Nucleus accumbens (tissue), 56 donors: ENCODE data around the gene NXT1.
A peak's percentile ranks its signal among the peaks of the same experiment; 100 is the strongest.

Source experiments
- DNase-seq, 56 donors: peaks; one replicate each; lab custom pipeline; 2025; lab: John Stamatoyannopoulos, UW

NXT1 gene

DNA sequence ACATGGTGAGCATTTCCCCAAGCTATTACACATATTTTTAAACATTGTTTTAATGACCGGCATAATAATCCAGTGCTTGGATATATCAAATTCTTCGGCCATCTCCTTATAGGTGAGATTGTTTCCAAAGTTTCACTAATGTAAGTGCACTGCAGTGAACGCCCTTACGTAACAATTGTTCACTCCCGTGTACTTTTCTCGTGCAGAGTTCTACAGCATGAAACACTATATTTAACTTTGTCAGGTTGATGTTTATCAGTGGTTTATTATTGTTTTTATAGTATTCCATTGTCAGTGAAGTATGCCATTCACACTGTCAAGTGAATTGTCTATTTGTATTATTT, 7.9 kb downstream of the NXT1 start:
- DNase-seq = no peak

GRCh38 chr20:23358923-23359593, 8.5 kb downstream of the NXT1 start:
- no peak for DNase-seq

GRCh38 chr20:23360531-23360930, 9.9 kb downstream of the NXT1 start:
- DNase-seq = no peak

GRCh38 chr20:23361119-23361475, 10.5 kb downstream of the NXT1 start:
- no peak for DNase-seq

GRCh38 chr20:23361476-23362391, 11.1 kb downstream of the NXT1 start, which contains the start of gene GZF1:
Gene GZF1, plus strand, starts transcription at chr20:23362182. Its CDS starts 2,202 bp downstream, at chr20:23364384.
- peak; percentile 81 to 99 (median 97) for DNase-seq

GRCh38 chr20:23362392-23363256, 12.0 kb downstream of the NXT1 start:
- peak in 18 of 56 donors; percentile 11 to 70 (median 60) for DNase-seq

DNA sequence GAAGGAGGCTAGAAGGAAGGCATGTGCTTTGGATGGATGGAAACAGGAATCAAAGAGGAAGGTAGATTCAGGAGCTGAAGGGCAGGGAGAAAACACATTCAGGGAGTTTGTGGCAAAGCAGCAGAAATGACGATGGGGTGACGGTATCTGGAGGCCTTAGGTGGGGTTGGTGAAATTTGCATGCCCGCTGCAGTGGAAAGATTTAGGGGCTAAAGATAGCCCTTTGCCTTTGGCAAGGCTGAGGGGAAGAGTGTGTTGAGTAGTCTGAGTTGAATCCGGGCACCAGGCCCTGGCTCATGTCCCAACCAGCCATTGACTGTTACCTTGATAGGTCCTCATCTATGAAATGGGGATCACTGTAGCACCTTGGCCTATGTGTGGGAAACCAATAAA, 12.7 kb downstream of the NXT1 start:
- no peak for DNase-seq

DNA sequence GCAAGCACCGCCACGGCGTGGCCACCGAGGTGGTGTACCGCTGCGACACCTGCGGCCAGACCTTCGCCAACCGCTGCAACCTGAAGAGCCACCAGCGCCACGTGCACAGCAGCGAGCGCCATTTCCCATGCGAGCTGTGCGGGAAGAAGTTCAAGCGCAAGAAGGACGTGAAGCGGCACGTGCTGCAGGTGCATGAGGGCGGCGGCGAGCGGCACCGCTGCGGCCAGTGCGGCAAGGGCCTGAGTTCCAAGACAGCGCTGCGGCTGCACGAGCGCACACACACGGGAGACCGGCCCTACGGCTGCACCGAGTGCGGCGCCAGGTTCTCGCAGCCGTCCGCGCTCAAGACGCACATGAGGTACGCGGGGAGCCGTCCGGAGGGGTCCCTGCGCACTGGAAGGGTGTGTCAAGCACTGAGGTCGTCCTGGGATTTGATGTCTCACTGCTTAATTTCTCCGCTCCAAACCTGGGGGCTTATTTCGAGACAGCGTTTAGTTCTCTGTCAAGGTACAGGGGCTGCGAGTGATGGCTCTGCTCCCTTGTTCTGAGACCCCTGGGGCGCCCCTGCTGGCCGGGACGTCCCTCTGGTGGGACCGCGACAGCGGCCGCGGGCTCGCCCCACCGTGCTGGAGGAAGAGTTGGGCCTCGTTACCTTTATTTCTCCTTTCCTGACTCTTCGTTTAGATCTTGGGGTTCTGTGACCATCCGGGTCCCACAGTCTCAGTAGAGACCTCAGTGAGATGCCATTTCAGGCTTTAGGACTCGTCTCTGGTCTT, 15.0 kb downstream of the NXT1 start:
- no peak for DNase-seq

GRCh38 chr20:23366384-23366783, 15.8 kb downstream of the NXT1 start:
- DNase-seq = no peak

DNA sequence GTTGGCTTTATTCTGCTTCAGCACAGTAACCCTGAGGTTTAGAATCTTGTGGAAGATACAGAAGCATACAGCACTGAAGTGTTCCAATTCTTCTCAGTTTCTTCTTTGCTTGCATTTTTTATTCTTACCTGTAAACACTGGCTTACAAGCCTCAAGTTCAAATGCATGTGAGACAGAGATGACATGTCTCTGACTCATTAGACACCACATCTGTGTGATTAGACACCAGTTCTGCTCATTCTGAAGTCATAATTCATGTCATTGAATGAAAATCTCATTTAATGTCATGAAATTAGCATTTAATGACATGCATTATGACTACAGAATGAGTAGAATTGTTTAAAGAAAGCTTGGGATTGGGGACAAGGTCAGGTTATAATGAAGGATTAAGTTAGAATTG, 17.2 kb downstream of the NXT1 start:
- no peak for DNase-seq

GRCh38 chr20:23368316-23369071, 17.9 kb downstream of the NXT1 start:
- no peak for DNase-seq

GRCh38 chr20:23369072-23369823, 18.7 kb downstream of the NXT1 start:
- no peak for DNase-seq

- DNase-seq = no peak
These were observed 19.7 kb downstream of the NXT1 start for GRCh38 chr20:23370274-23370673.

DNA sequence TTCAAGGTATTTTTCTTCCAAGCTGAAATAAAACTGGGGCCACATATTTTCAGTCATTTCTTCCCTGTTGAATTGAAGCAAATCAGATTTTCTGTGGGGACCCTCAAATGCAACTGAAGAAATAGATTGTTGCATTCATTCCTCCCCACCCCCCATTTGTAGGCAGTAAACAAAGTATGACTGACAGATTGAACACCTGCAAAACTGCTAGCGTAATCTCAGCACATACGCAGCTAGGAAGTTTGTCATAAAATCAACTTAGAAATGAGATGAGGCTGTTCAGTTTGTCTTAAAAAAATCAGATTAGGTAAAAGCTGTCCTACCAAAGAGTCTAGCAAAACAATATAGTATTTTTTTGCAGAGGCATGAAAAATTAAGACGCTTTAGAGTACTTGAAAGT, 20.3 kb downstream of the NXT1 start:
- no peak for DNase-seq

DNA sequence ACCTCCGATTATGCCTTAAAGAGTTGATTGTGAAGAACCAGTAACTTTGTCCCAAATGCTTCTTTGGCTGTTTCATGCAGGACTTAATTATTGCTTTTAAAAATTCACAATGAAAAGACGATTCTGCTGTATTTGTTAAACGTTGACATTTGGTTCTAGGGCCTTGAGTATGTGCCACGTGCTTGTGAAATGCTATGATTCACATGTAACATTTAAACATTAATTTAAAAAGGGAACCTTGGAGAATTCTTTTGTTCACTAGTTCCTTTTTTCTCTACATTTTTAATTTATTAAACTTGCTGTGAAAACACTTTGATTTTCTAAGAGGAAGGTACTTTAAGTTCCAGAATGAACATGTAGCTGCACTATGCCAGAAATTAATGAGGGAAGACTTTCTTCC, 20.9 kb downstream of the NXT1 start:
- no peak for DNase-seq

- no peak for DNase-seq
These were observed 23.9 kb downstream of the NXT1 start for GRCh38 chr20:23374441-23374840.

DNA sequence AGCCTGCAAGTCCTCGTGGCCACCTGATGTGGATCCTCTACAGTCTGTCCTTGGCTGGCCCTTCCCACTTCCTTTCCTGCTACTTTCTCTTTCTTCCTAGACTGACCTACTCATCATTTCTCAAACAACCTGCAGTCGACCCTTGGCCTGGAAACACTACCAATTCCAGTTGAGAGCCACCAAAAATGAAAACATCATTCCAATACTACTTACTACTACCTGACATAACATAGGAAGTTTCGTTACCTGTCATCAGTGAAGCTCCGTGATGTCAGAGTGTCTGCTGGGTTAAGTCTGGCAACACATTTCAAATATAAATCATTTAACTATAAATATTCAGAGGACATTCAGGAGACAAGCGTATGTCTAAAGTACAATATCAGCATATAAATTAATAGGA, 25.2 kb downstream of the NXT1 start:
- no peak for DNase-seq

DNA sequence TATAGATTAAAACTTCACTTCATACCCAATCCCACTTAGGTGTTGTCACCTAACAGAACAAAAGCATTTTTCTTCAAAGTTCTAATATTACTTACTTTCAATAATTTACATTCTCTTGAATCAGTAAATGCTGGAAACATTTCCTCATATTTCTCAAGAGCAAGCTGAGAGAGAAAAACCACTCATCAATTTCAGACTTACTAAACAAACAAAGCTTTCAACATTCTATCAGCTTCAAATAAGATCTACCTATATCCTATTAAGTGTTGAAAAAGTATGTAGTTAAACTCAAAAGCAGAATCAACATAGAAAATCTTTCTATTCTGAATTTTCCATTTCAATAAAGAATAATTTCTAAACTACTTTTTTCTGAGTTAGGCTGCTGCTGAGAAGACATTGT, 29.2 kb downstream of the NXT1 start:
- no peak for DNase-seq

DNA sequence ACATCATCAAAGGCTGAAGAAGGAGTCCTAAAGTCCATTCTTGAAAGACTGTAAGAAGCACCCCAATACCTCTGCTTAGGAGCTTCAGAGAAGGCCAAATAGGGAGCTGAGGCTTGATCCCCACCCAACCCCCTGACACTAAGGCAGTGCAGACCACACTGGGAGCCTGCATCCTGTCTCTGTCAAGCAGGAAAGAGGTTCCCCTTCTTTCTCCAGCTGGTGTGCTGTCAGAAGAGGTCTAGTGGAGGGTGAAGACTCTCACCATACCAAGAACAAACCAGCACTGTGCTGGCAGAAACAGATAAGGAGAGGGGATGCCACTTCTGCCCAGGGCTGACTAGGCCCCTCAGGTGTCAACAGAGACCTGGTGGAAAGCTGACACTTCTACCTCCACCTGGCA, 31.3 kb downstream of the NXT1 start:
- DNase-seq = no peak
